ENCODE results near the gene GALNT13.

Gene GALNT13

GRCh38 chr2:154049561-154049960 lies 177.8 kb downstream of the GALNT13 start:
- Histone ChIP-seq H3K4me1 (ENCODE audit: low read length) (peaks cover 4% of the 10 kb centered on the region), H3K36me3 (replicated peaks; ENCODE audit: low read depth, low read length) (no peaks in the 10 kb centered on the region), H3K27me3 (ENCODE audit: low read depth, low read length) (no peaks in the 10 kb centered on the region), H2AFZ (ENCODE audit: low read depth, low read length) (no peak overlapping the region), H3K4me2 (ENCODE audit: low read length) (no peak overlapping the region), H3K27ac (ENCODE audit: low read length) (no peak overlapping the region), H3K9me3 (ENCODE audit: insufficient read depth, low read length) (no peaks in the 10 kb centered on the region), H3K9ac (ENCODE audit: low read length) (no peak overlapping the region), H4K20me1 (ENCODE audit: insufficient read depth, low read length) (no peaks in the 10 kb centered on the region), H3K79me2 (ENCODE audit: low read length) (no peaks in the 10 kb centered on the region), H3K4me3 (ENCODE audit: low read length) (no peak overlapping the region)
- TF ChIP-seq CTCF (IDR thresholded peaks at IDR 0.05; ENCODE audit: low read depth, low read length): no peak

- no peak overlapping the region for H3K27ac ChIP-seq (ENCODE audit: low read length)
- no peak overlapping the region for H2AFZ ChIP-seq (ENCODE audit: low read depth, low read length)
- H3K27me3 ChIP-seq (ENCODE audit: low read depth, low read length): no peaks in the 10 kb centered on the region
- H3K9ac ChIP-seq (ENCODE audit: low read length): no peak overlapping the region
- no peak for TF ChIP-seq CTCF (IDR thresholded peaks at IDR 0.05; ENCODE audit: low read depth, low read length)
- TF ChIP-seq EZH2phosphoT487 (IDR thresholded peaks at IDR 0.05; ENCODE audit: low read depth): no peak
- no peak overlapping the region for H3K4me3 ChIP-seq (ENCODE audit: low read length)
- H4K20me1 ChIP-seq (ENCODE audit: insufficient read depth, low read length): no peaks in the 10 kb centered on the region
- peaks cover 6% of the 10 kb centered on the region for H3K4me1 ChIP-seq (ENCODE audit: low read length)
- H3K9me3 ChIP-seq (ENCODE audit: insufficient read depth, low read length): no peaks in the 10 kb centered on the region
- H3K79me2 ChIP-seq (ENCODE audit: low read length): no peaks in the 10 kb centered on the region
- H3K4me2 ChIP-seq (ENCODE audit: low read length): no peak overlapping the region
- H3K36me3 ChIP-seq (replicated peaks; ENCODE audit: low read depth, low read length): no peaks in the 10 kb centered on the region
Observed at GRCh38 chr2:154067124-154067523, 195.4 kb downstream of the GALNT13 start.

- no peak overlapping the region for H3K9ac ChIP-seq (ENCODE audit: low read length)
- no peak overlapping the region for H3K27ac ChIP-seq (ENCODE audit: low read length)
- H3K4me1 ChIP-seq (ENCODE audit: low read length): no peaks in the 10 kb centered on the region
- H4K20me1 ChIP-seq (ENCODE audit: insufficient read depth, low read length): no peaks in the 10 kb centered on the region
- H3K4me2 ChIP-seq (ENCODE audit: low read length): no peak overlapping the region
- no peak overlapping the region for H2AFZ ChIP-seq (ENCODE audit: low read depth, low read length)
- no peaks in the 10 kb centered on the region for H3K79me2 ChIP-seq (ENCODE audit: low read length)
- no peaks in the 10 kb centered on the region for H3K9me3 ChIP-seq (ENCODE audit: insufficient read depth, low read length)
- H3K27me3 ChIP-seq (ENCODE audit: low read depth, low read length): no peaks in the 10 kb centered on the region
- TF ChIP-seq CTCF (IDR thresholded peaks at IDR 0.05; ENCODE audit: low read depth, low read length): no peak
- TF ChIP-seq EZH2phosphoT487 (IDR thresholded peaks at IDR 0.05; ENCODE audit: low read depth): no peak
- no peak overlapping the region for H3K4me3 ChIP-seq (ENCODE audit: low read length)
- H3K36me3 ChIP-seq (replicated peaks; ENCODE audit: low read depth, low read length): no peaks in the 10 kb centered on the region
Observed at GRCh38 chr2:154078926-154079325, 207.2 kb downstream of the GALNT13 start.

- H3K27ac ChIP-seq (ENCODE audit: low read length): no peak overlapping the region
- H3K79me2 ChIP-seq (ENCODE audit: low read length): no peaks in the 10 kb centered on the region
- no peak overlapping the region for H3K9ac ChIP-seq (ENCODE audit: low read length)
- no peaks in the 10 kb centered on the region for H3K9me3 ChIP-seq (ENCODE audit: insufficient read depth, low read length)
- no peaks in the 10 kb centered on the region for H3K27me3 ChIP-seq (ENCODE audit: low read depth, low read length)
- H2AFZ ChIP-seq (ENCODE audit: low read depth, low read length): no peak overlapping the region
- no peaks in the 10 kb centered on the region for H4K20me1 ChIP-seq (ENCODE audit: insufficient read depth, low read length)
- H3K4me2 ChIP-seq (ENCODE audit: low read length): no peak overlapping the region
- TF ChIP-seq CTCF (IDR thresholded peaks at IDR 0.05; ENCODE audit: low read depth, low read length): no peak
- no peak for TF ChIP-seq EZH2phosphoT487 (IDR thresholded peaks at IDR 0.05; ENCODE audit: low read depth)
- no peak overlapping the region for H3K4me3 ChIP-seq (ENCODE audit: low read length)
- H3K36me3 ChIP-seq (replicated peaks; ENCODE audit: low read depth, low read length): no peaks in the 10 kb centered on the region
- no peaks in the 10 kb centered on the region for H3K4me1 ChIP-seq (ENCODE audit: low read length)
Observed at GRCh38 chr2:154092571-154092970, 220.8 kb downstream of the GALNT13 start.

Data from OCI-LY3 (cell line).